Measurements from ENCODE around the gene TSSC4. TPM values are rescaled to one million over a fixed set of nuclear protein-coding genes. Genes with fewer than 3 reads are reported as not detected.

Gene TSSC4
- total RNA-seq, 6 experiments from 2014 or later: 17.6 to 27.0 (median 19.5) TPM

- peaks cover 0 to 78% (median 44%) of the 10 kb centered on the region in 4 donors for H3K4me1 ChIP-seq
- TF ChIP-seq, protein P1, sequence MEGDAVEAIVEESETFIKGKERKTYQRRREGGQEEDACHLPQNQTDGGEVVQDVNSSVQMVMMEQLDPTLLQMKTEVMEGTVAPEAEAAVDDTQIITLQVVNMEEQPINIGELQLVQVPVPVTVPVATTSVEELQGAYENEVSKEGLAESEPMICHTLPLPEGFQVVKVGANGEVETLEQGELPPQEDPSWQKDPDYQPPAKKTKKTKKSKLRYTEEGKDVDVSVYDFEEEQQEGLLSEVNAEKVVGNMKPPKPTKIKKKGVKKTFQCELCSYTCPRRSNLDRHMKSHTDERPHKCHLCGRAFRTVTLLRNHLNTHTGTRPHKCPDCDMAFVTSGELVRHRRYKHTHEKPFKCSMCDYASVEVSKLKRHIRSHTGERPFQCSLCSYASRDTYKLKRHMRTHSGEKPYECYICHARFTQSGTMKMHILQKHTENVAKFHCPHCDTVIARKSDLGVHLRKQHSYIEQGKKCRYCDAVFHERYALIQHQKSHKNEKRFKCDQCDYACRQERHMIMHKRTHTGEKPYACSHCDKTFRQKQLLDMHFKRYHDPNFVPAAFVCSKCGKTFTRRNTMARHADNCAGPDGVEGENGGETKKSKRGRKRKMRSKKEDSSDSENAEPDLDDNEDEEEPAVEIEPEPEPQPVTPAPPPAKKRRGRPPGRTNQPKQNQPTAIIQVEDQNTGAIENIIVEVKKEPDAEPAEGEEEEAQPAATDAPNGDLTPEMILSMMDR (IDR thresholded peaks at IDR 0.05): no peak
- TF ChIP-seq POLR2A (IDR thresholded peaks at IDR 0.05): no peak
- WGBS (ENCODE audit: insufficient coverage, low coverage, low lambda C conversion rate, missing lambda C conversion rate): 65% methylated on average over 5 of the region's 14 CpGs
- no peak overlapping the region for H3K4me3 ChIP-seq
- DNase-seq (no peak), ATAC-seq (peak in 1 of 4 donors; percentile 7)
- H3K36me3 ChIP-seq: peaks cover 0 to 18% (median 2%) of the 10 kb centered on the region in 4 donors
- no peaks in the 10 kb centered on the region for H3K9me3 ChIP-seq
- intact Hi-C loops (cut with DNase I): no loop called here
- H3K27ac ChIP-seq: peak overlapping the region in 2 of 3 donors; percentile 83 to 85
- H3K27me3 ChIP-seq: no peaks in the 10 kb centered on the region
Observed at GRCh38 chr11:2387266-2387987, 13.1 kb upstream of the TSSC4 start.

GRCh38 chr11:2388431-2389376, 11.8 kb upstream of the TSSC4 start:
- ATAC-seq: no peak
- Histone ChIP-seq H3K9me3 (no peaks in the 10 kb centered on the region), H3K4me3 (no peak overlapping the region), H3K36me3 (peaks cover 0 to 29% (median 2%) of the 10 kb centered on the region in 4 donors), H3K27ac (peak overlapping the region in 2 of 3 donors; percentile 26 to 83), H3K27me3 (no peaks in the 10 kb centered on the region), H3K4me1 (peaks cover 0 to 65% (median 33%) of the 10 kb centered on the region in 4 donors)
- DNase-seq: no peak
- intact Hi-C loops (cut with DNase I): no loop called here
- WGBS (ENCODE audit: insufficient coverage, low coverage, low lambda C conversion rate, missing lambda C conversion rate): 75% methylated on average over 4 of the region's 15 CpGs
- TF ChIP-seq, protein P1 (IDR thresholded peaks at IDR 0.05): no peak
- no peak for TF ChIP-seq POLR2A (IDR thresholded peaks at IDR 0.05)

DNA sequence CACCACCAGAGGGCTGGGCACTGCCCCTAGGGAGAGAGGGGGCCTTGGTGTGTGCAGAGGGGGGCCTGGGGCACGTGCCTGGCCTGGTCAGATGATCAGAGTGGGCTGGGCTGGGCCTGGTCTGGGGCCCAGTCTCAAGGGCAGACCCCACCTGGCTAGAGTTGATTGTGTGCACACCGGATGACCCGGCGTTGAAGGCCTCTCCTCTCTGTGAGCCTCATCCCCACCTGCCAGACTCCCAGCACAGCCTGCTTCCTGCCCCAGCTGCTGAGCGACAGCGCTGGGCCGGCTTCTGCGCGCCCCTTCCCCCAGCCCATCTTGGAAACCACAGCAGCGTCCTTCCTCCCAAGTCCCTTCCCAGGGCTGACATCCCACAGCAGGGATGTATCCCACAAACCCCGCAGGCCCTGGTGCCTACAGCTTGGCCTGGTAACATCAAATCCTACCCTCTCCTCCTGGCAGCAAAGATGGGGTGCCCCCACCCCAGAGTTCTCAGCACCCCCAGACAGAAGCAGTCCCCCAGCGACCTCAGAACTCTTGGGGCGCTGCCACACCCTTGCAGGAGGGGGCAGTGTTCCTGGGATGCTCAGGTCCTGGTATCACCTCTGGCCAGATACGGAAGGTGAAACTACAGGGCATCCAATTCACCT, 11.0 kb upstream of the TSSC4 start:
- Histone ChIP-seq H3K9me3 (no peaks in the 10 kb centered on the region), H3K36me3 (peaks cover 0 to 37% (median 4%) of the 10 kb centered on the region in 4 donors), H3K4me1 (peaks cover 0 to 61% (median 29%) of the 10 kb centered on the region in 4 donors), H3K4me3 (no peak overlapping the region), H3K27me3 (no peaks in the 10 kb centered on the region), H3K27ac (peak overlapping the region in 1 of 3 donors; percentile 83)
- ATAC-seq (no peak), DNase-seq (no peak)
- TF ChIP-seq POLR2A (IDR thresholded peaks at IDR 0.05): no peak
- TF ChIP-seq, protein P1 (IDR thresholded peaks at IDR 0.05): no peak
- WGBS (ENCODE audit: insufficient coverage, low coverage, low lambda C conversion rate, missing lambda C conversion rate): 57% methylated on average over 2 of the region's 14 CpGs
- intact Hi-C loops (cut with DNase I): loop anchor here in 1 of 2 donors (10.0 kb wide), 1 partner anchor 635 kb away; the partner anchor contains the start of gene IFITM10

DNA sequence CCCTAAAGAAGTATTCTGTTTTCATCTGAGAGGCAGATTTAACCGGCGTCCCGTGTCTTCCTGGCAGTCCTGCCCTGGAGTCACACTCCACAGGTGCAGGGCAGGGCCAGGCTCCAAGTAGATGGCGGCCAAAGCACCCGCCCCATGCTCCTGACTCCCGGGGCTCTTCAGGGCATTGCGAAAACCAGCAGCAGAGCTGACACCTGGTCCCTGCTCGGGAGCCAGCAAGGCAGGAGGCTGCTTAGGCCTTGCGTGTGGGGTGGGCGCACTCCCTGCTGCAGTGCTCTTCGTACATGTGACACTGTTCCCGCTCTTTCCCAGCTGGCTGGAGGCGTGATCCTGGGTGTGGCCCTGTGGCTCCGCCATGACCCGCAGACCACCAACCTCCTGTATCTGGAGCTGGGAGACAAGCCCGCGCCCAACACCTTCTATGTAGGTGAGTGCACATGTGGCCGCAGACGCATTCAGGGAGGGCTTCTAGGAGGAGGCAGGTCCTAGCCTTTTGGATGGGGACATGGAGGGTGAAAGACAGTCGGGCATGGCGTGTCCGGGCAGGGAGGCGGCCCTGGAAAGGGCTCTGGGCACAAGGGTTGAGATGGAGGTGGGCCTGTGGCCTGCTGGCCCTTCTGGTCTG, 10.3 kb upstream of the TSSC4 start:
- peaks cover 0 to 54% (median 24%) of the 10 kb centered on the region in 4 donors for H3K4me1 ChIP-seq
- no peak overlapping the region for H3K4me3 ChIP-seq
- H3K9me3 ChIP-seq: no peaks in the 10 kb centered on the region
- WGBS (ENCODE audit: insufficient coverage, low coverage, low lambda C conversion rate, missing lambda C conversion rate): 62% methylated on average over 10 of the region's 23 CpGs
- TF ChIP-seq POLR2A (IDR thresholded peaks at IDR 0.05): no peak
- intact Hi-C loops (cut with DNase I): loop anchor here in 1 of 2 donors (10.0 kb wide), 1 partner anchor 635 kb away; the partner anchor contains the start of gene IFITM10
- DNase-seq (peak in 2 of 3 donors; percentile 79 to 80), ATAC-seq (peak in 3 of 4 donors; percentile 5 to 56 (median 9))
- H3K27ac ChIP-seq: peak overlapping the region in 1 of 3 donors; percentile 33
- H3K27me3 ChIP-seq: no peaks in the 10 kb centered on the region
- H3K36me3 ChIP-seq: peaks cover 0 to 44% (median 5%) of the 10 kb centered on the region in 4 donors

All from right lobe of liver (tissue), 6 donors.